Measurements from ENCODE around the gene NOP16.

DNA sequence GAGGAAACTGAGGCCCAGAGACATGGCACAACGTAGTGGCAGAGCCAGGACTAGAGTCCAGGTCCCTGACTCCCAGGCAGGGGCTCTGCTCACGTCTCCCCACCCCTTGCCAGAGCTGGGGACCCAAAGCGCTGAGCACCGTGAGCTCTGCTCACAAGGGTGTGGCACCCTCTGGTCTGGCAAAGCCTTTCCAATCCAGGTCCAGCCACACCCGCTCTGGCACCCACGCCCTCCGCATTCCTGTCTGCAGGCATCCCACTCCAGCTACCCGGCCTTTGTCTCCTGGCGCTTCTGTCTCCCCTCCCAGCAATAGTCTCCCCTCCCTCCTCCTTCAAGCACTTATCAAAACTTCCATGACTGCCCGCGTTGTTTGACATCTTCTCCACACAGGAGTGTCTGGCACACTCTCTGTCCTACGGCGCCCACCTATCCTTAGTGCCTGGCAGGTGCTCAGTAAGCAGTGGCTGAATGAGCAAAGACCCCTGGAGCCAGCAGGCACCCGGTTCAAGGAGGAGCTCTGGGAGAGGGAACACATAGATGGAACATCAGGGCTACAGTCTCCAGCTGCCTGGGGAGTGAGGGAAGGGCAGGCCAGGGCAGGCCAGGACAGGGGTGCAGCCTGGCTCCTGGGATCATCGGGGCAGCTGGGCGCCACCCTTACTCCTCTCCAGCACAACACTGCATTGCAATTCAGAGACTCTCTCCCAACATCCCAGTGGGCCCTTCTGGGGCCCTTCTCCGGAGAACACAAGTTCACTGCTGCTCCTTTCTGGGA, 12.2 kb upstream of the NOP16 start:
- TF ChIP-seq CTCF (IDR thresholded peaks at IDR 0.05; ENCODE audit: insufficient read depth, low read depth, low read length): no peak
- no peak for TF ChIP-seq EZH2 (IDR thresholded peaks at IDR 0.05; ENCODE audit: insufficient read depth, low read length)
